Ureter (tissue), 1 donor: ENCODE measurements around the gene ANKS3. TPM values are rescaled to one million over a fixed set of nuclear protein-coding genes. Genes with fewer than 3 reads are reported as not detected.

Experiments
- DNase-seq: peaks from one replicate; pipeline ENCODE4 v3.0.0-alpha.2; 2020; ENCODE audit warnings: low spot score
- total RNA-seq: library from RNA; stranded (reverse); gene quantifications from one replicate; pipeline ENCODE4 v1.2.4, GENCODE V29; 2023
- donor health status: DM: yes; HTN: yes; CAD: no.

Gene ANKS3
- total RNA-seq, 1 donor from 2014 or later: 35.3 TPM

DNA sequence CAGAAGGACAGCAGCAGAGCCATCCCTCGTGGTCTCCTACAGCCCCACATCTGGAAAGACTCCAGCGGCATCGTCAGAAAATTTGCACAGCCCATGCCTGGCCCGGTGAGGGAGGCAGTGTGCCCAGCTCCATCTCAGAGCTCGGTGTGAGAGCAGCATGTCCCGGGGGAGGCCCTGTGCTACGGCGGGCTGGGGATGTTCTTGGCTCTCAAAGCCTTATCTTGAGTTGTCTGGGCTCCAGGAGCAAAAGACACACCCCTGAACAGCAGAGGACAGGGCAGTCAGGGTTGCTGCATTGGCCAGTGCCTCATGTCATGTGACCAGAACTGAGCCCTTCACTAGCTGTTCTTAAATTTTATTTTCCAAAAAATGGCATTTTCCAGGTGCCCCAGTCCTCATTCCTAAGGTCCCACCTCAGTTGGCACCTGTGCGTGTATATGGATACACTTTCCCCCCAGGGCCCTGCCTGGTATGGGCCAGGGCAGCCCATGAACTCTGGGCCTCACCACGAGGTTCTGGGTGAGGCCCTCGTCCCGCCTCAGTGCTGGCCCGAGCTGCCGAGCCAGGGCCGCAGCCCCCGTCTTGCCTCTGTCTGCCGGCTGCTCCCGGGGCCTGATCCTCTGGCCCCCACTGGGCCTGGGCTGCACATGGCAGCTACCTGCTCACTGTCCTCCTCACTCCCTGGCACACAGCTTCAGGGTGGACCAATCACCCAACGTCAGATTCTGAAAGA, 37.7 kb downstream of the ANKS3 start:
- DNase-seq: no peak

DNA sequence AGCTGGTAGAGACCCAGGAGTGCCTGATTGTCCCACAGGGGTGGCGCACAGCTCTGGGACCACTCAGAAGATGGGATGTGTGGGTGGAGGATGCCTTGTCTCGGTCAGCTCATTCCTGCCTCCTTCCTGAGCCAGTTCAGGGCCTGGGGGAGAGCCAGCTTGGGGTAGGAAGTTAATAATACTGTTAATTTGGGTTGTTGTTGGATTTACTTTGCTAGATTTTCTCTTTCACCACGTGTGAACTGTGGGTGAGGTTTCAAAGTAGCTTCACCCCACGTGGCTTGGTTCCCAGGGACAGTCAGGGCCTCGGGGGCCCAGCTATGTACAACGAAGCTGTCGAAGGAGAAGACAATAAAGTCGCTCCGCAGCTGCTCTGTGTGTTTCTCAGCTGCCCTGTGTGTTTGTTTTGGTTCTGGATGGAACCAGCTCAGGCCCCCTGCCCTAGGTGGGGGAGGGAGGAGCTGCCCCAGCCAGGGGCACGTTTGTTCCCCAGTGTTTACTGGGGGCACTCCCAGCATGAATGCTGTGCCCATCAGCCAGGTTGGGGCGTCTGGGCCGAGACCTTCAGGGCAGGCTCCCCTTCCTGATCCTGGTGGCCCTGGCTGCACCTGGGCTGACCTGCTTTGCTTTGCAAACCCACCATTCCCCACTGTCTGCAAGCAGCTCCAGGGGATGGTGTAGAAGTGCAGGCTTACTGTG, 38.4 kb downstream of the ANKS3 start:
- DNase-seq: no peak

DNA sequence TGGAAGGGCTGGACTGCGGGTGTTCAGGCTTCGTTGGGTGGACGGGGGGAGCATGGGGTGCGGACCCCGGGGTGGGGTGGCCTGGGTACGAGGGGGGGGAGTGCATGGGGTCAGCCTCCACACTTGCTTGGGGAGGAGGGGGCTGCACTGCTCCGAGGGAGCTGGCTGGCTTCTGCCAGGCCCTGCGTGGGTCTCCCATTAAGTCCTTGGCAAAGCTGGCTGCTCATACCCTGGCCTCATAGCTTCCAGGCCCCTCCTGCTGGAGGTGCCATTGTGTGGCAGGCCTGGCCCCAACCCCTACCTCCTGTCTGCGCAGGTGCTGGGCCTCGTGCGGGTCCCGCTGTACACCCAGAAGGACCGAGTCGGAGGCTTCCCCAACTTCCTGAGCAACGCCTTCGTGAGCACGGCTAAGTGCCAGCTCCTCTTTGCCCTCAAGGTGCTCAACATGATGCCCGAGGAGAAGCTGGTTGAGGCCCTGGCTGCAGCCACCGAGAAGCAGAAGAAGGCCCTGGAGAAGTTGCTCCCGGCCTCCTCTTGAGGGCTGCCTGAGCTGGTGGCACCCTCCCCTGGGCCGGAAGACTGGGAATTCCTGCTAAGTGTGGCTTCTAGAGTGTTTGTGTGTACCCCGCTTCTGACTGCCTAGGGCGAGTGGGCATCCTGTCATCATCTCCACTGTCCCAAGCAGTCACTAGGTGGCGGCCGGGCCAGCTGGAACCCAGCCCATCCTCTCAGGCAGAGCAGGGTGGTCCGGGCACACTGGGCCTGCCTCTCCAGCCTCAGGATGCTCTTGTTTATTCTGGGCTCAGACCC, 39.2 kb downstream of the ANKS3 start:
- DNase-seq: peak; percentile 46

DNA sequence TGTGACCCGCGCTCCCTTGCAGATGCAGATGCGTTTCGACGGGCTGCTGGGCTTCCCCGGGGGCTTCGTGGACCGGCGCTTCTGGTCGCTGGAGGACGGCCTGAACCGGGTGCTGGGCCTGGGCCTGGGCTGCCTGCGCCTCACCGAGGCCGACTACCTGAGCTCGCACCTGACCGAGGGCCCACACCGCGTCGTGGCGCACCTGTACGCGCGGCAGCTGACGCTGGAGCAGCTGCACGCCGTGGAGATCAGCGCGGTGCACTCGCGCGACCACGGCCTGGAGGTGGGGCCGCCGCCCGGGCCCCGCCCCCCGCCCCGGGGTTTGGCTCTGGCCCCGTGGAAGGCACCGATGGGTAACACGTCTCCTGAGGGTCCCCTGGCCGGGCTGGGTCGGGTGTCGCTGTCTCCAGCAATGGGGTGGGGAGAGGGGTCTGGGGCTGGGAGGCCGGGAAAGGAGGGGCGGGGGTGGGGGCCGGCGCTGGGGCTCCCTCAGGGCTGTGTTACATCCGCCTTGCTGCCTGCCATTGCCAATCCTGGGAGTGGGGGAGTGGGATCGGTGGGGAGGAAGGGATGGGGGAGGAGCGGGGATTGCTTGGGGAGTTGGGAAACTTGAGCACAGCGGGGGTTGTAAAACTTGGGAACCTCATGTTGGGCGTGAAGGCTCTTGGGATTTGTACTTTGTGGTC, 40.0 kb downstream of the ANKS3 start:
- DNase-seq: peak; percentile 59

- DNase-seq: peak; percentile 96
Observed at GRCh38 chr16:4693296-4693955, 40.6 kb downstream of the ANKS3 start, which contains the start of gene NUDT16L1. NUDT16L1 (plus strand) TSS chr16:4693562; CDS start chr16:4693727, 165 bp downstream.

GRCh38 chr16:4692460-4693295, 41.4 kb downstream of the ANKS3 start:
- DNase-seq: no peak

DNA sequence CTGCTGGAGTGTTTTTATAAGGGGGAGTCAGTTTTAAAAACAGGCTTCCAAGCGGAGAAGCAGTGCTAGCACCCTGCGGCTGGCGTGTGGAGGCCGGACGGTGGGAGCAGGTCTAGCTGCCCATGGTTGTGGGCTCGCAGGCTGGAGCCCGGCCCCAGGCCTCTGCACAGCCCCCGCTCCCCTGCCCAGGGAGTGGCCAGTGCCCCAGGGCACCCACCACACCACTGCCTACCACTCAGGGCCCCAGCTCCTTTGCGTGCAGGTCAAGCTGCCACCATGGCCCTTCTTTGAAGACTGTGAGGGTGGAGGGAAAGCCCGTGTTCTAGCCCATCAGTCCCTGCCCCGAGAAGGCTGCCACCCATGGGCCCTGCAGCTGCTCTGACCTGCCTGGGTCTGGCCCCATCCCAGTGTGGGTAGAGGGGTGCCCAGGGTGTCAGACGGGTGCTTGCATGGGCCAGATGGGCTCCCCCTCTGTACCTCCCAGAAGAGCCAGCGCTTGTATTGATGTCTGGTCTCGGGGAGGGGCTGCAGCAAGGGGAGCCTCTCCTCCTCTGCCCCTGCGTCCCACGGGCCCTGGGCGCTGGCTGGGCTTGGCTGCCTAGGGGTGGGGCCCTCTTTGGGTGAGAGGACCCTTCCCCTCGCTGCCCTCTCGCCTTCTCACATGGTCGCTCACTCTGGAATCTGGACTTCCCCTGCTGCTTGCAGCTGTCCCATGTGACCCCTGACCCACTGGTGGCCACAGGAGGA, 42.2 kb downstream of the ANKS3 start:
- peak; percentile 45 for DNase-seq

- DNase-seq: peak; percentile 43
Observed at GRCh38 chr16:4690946-4691665, 43.0 kb downstream of the ANKS3 start.

DNA sequence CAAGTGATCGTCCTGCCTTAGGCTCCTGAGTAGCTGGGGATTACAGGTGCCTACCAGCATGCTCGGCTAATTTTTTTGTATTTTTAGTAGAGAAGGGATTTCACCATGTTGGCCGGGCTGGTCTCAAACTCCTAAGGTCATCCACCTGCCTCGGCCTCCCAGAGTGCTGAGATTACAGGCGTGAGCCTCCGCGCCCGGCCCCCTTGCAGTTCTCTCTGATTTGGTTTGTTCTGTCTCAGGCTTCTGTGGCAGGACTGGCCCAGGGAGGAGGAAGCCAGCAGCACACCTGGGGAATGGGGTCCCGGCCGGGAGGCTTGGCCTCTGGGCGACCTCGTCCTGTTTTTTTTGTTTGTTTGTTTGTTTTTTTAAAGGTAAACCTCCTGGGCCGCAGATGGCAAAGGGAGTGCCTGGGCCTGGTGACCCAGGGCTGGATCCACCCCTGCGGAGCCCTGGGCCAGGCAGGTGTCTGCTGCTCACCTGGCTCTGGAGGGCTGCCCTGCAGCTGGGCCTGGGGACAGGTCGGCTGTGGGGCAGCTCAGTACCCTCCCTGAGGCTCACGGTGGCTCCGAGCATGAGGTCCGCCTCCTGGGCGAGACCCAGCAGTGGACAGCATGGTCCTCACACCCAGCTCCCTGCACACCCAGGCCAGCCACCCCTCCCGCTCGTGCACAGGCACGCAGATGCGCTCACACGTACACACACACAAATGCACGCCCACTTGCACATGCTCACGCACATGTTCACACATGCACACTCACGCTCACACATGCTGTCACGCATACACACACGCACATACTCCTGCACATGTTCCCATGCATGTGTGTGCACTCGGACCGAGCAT, 44.0 kb downstream of the ANKS3 start:
- peak; percentile 42 for DNase-seq

DNA sequence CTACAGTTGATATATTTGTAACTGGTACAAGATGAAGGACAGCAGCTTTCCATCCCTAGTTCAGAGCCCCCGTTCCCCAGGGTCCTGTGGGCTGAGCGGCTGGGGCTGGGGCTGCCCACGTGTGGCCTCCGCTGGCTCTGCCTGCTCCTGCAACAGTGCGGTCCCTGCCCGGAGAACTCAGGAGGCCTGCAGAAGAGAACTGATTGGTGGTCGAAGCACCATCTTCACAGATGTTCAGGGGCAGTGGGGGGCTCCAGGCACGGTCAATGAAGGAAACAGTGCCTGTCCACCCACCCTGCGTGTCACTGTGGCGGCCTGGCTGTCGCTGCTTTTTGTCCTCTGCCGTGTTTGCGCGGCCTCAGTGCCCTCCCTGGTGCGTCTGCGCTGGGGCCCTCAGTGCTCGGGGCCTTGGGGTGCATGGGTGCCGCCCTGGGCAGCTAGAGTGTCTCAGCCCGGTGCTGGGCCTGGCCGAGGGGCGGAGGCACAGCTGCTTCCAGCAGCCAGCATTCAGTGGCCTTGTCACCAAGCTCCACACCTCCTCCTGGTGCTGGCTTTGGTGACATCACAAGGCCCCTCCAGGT, 44.9 kb downstream of the ANKS3 start:
- peak; percentile 39 for DNase-seq

DNA sequence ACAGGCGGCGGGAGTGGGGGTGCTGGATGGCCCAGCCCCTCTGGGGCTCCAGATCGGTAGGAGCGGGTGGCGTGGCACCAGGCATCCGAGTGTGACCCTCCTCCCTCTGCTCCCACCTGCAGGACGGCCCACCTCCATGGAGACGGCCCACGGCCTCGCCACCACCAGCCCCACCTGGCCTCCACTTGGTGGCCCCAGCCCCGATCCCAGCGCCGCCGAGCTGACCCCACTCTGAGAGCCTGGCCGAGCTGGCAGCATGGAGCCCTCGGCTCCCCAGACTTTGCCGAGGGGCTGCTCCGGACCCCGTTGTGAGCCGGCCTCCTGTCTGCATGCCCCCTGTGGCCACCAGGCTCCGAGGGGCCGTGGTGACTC, 45.4 kb downstream of the ANKS3 start:
- DNase-seq: peak; percentile 43

- DNase-seq: peak; percentile 40
Observed at GRCh38 chr16:4687946-4688673, 46.0 kb downstream of the ANKS3 start.

GRCh38 chr16:4687416-4687815, 46.7 kb downstream of the ANKS3 start:
- DNase-seq: no peak

- DNase-seq: peak; percentile 39
Observed at GRCh38 chr16:4686497-4687210, 47.4 kb downstream of the ANKS3 start.

GRCh38 chr16:4685776-4686496, 48.1 kb downstream of the ANKS3 start:
- peak; percentile 35 for DNase-seq

DNA sequence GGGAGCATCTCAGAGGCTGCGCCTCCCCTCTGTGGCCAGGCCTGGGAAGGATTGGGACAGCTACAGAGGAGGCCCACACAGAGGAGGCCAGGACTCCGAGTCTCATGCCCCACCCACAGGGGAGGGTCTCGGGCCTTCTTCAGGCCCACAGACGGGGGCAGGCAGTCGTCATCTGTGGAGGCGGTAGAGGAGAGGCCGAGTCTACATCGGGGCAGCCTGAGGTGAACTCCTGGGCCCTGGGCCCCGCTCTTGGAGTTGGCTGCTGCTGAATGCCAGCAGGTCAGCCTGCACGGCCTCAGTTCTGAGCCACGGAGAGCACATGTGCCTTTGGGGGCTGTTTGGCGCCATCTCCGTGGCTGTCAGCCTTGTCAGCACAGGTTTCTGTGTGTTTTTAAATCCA, 48.8 kb downstream of the ANKS3 start:
- no peak for DNase-seq
